Astrocyte (in vitro differentiated cells and primary cell): ENCODE data around the gene ACMSD. TPM values are rescaled to one million over a fixed set of nuclear protein-coding genes. Genes with fewer than 3 reads are reported as not detected.
A peak's percentile ranks its signal among the peaks of the same experiment; 100 is the strongest.
"Not testable (repeated sequence)": the region's sequence is repeated elsewhere in the genome, so short reads cannot be mapped to it uniquely, and the experiment has no call there.

ENCODE experiments used
- DNase-seq: peaks from one replicate; pipeline ENCODE4 v3.0.0-alpha.2; 2010; ENCODE audit warnings: low read depth
- FAIRE-seq: peaks from 2 replicates; lab custom pipeline; 2011; peaks lifted over from hg19 to GRCh38; lab: Jason Lieb, UNC
- H2AFZ ChIP-seq: 2 replicates; pipeline ENCODE4 v1.6.0; 2012; ENCODE audit warnings: low read depth, low read length, inconsistent platforms
- H3K27ac ChIP-seq: 2 replicates; pipeline ENCODE4 v1.5.1; 2011; ENCODE audit warnings: low read depth, low read length, inconsistent platforms
- H3K27me3 ChIP-seq: 2 replicates; pipeline ENCODE4 v1.6.0; 2011; ENCODE audit warnings: low read length, inconsistent platforms; ENCODE audit not compliant: insufficient read depth
- H3K36me3 ChIP-seq: 2 replicates; pipeline ENCODE4 v1.5.1; 2011; ENCODE audit warnings: low read length, inconsistent platforms; ENCODE audit not compliant: insufficient read depth
- H3K4me1 ChIP-seq: 2 replicates; pipeline ENCODE4 v1.5.1; 2011; ENCODE audit warnings: low read length, inconsistent platforms; ENCODE audit not compliant: insufficient read depth
- H3K4me2 ChIP-seq: 2 replicates; pipeline ENCODE4 v1.6.0; 2012; ENCODE audit warnings: low read length, inconsistent platforms
- H3K4me3 ChIP-seq: 2 replicates; pipeline ENCODE4 v1.5.1; 2011; ENCODE audit warnings: low read depth, mild to moderate bottlenecking, low read length, inconsistent platforms; ENCODE audit not compliant: insufficient read depth
- H3K79me2 ChIP-seq: 2 replicates; pipeline ENCODE4 v1.6.0; 2012; ENCODE audit warnings: mild to moderate bottlenecking, low read length, inconsistent platforms; ENCODE audit not compliant: insufficient read depth
- H3K9ac ChIP-seq: 2 replicates; pipeline ENCODE4 v1.6.0; 2012; ENCODE audit warnings: mild to moderate bottlenecking, low read length, inconsistent platforms
- H3K9me3 ChIP-seq: 2 replicates; pipeline ENCODE4 v1.5.1; 2012; ENCODE audit warnings: low read depth, mild to moderate bottlenecking, low read length, inconsistent platforms; ENCODE audit not compliant: insufficient read depth
- H4K20me1 ChIP-seq: 2 replicates; pipeline ENCODE4 v1.6.0; 2012; ENCODE audit warnings: low read length, inconsistent platforms; ENCODE audit not compliant: insufficient read depth
- H3K27ac Mint-ChIP-seq: one replicate; pipeline ENCODE4 v1.8.0; 2021; ENCODE audit warnings: mild to moderate bottlenecking, mixed read lengths; ENCODE audit not compliant: unreplicated experiment
- H3K27me3 Mint-ChIP-seq: one replicate; pipeline ENCODE4 v1.8.0; 2021; ENCODE audit warnings: low read depth, mixed read lengths; ENCODE audit not compliant: unreplicated experiment
- H3K36me3 Mint-ChIP-seq: one replicate; pipeline ENCODE4 v1.8.0; 2021; ENCODE audit warnings: low read depth, mixed read lengths; ENCODE audit not compliant: unreplicated experiment
- H3K4me1 Mint-ChIP-seq: one replicate; pipeline ENCODE4 v1.8.0; 2021; ENCODE audit warnings: low read depth, mixed read lengths; ENCODE audit not compliant: unreplicated experiment
- H3K4me3 Mint-ChIP-seq: one replicate; pipeline ENCODE4 v1.8.0; 2021; ENCODE audit warnings: mild to moderate bottlenecking, moderate library complexity, mixed read lengths; ENCODE audit not compliant: unreplicated experiment
- H3K9me3 Mint-ChIP-seq: one replicate; pipeline ENCODE4 v1.8.0; 2021; ENCODE audit warnings: mild to moderate bottlenecking, mixed read lengths; ENCODE audit not compliant: unreplicated experiment
- EZH2 ChIP-seq: IDR thresholded peaks from 2 replicates; pipeline ENCODE4 v1.6.1; 2012; ENCODE audit warnings: mild to moderate bottlenecking, low read length, inconsistent platforms; ENCODE audit not compliant: insufficient read depth
- total RNA-seq: library from RNA; stranded (reverse); gene quantifications from 2 replicates; pipeline ENCODE4 v1.2.1, GENCODE V29; 2021
- TF ChIP-seq, protein P1 (sequence below): IDR thresholded peaks from 2 replicates; pipeline ENCODE4 v1.5.1; 2011; ENCODE audit warnings: low read depth, mild to moderate bottlenecking, inconsistent platforms, low read length, moderate library complexity; ENCODE audit not compliant: insufficient read depth

The ACMSD gene
- total RNA-seq, 1 donor from 2014 or later: not detected

- Mint-ChIP-seq H3K27me3 (no peaks in the 10 kb centered on the region), H3K9me3 (no peaks in the 10 kb centered on the region), H3K4me3 (no peak overlapping the region), H3K4me1 (peaks cover 3% of the 10 kb centered on the region), H3K36me3 (no peaks in the 10 kb centered on the region), H3K27ac (no peak overlapping the region)
- no peaks in the 10 kb centered on the region for H4K20me1 ChIP-seq
- H3K79me2 ChIP-seq: no peaks in the 10 kb centered on the region
- no peak overlapping the region for H3K4me3 ChIP-seq
- no peaks in the 10 kb centered on the region for H3K36me3 ChIP-seq
- H3K4me2 ChIP-seq: no peak overlapping the region
- H2AFZ ChIP-seq: no peak overlapping the region
- H3K27me3 ChIP-seq: no peaks in the 10 kb centered on the region
- FAIRE-seq (no peak), DNase-seq (peak; percentile 59)
- H3K4me1 ChIP-seq: no peaks in the 10 kb centered on the region
- no peak overlapping the region for H3K9ac ChIP-seq
- TF ChIP-seq, protein P1, sequence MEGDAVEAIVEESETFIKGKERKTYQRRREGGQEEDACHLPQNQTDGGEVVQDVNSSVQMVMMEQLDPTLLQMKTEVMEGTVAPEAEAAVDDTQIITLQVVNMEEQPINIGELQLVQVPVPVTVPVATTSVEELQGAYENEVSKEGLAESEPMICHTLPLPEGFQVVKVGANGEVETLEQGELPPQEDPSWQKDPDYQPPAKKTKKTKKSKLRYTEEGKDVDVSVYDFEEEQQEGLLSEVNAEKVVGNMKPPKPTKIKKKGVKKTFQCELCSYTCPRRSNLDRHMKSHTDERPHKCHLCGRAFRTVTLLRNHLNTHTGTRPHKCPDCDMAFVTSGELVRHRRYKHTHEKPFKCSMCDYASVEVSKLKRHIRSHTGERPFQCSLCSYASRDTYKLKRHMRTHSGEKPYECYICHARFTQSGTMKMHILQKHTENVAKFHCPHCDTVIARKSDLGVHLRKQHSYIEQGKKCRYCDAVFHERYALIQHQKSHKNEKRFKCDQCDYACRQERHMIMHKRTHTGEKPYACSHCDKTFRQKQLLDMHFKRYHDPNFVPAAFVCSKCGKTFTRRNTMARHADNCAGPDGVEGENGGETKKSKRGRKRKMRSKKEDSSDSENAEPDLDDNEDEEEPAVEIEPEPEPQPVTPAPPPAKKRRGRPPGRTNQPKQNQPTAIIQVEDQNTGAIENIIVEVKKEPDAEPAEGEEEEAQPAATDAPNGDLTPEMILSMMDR: no peak
- no peak for TF ChIP-seq EZH2
- H3K9me3 ChIP-seq: no peaks in the 10 kb centered on the region
- H3K27ac ChIP-seq: no peak overlapping the region
Observed at GRCh38 chr2:134900151-134900550, 61.7 kb downstream of the ACMSD start.

- H3K27ac ChIP-seq, H3K9me3 ChIP-seq, H3K4me3 ChIP-seq, H3K36me3 ChIP-seq, H3K9me3 Mint-ChIP-seq, H3K36me3 Mint-ChIP-seq, H2AFZ ChIP-seq, H3K27me3 ChIP-seq, H3K4me2 ChIP-seq, H3K9ac ChIP-seq, FAIRE-seq, H3K4me1 ChIP-seq, H3K4me1 Mint-ChIP-seq, H3K79me2 ChIP-seq, DNase-seq, H3K27me3 Mint-ChIP-seq, H3K4me3 Mint-ChIP-seq, H3K27ac Mint-ChIP-seq, H4K20me1 ChIP-seq: not testable (repeated sequence)
Observed at GRCh38 chr2:134903701-134904100, 65.3 kb downstream of the ACMSD start.

DNA sequence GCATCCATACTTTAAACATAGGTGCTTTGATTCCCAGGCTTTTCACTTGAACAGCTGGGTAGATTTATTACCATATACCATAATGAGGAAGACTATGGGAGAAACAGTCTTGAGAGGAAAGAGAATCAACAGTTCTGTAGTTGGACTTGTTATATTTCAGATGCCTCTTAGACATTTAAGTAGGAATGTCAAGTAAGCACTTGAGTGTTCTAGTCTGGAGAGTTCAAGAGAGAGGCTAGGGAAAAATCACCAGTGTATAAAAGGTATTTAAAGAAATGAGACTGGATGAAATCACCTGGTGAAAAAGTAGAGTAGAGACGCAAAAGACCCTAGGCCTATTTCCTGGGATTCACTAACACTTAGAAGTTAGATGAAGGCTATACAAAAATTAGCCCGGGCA, 66.8 kb downstream of the ACMSD start:
- FAIRE-seq (no peak), DNase-seq (no peak)
- Histone ChIP-seq H2AFZ (no peak overlapping the region), H3K9ac (no peak overlapping the region), H3K9me3 (no peaks in the 10 kb centered on the region), H4K20me1 (no peaks in the 10 kb centered on the region), H3K4me1 (no peaks in the 10 kb centered on the region), H3K27me3 (no peaks in the 10 kb centered on the region), H3K27ac (no peak overlapping the region), H3K36me3 (no peaks in the 10 kb centered on the region), H3K79me2 (no peaks in the 10 kb centered on the region), H3K4me3 (no peak overlapping the region), H3K4me2 (no peak overlapping the region)
- Mint-ChIP-seq H3K4me1 (peaks cover 3% of the 10 kb centered on the region), H3K9me3 (peaks cover 2% of the 10 kb centered on the region), H3K36me3 (no peaks in the 10 kb centered on the region), H3K4me3 (no peak overlapping the region), H3K27me3 (no peaks in the 10 kb centered on the region), H3K27ac (no peak overlapping the region)
- TF ChIP-seq, protein P1: no peak
- TF ChIP-seq EZH2: no peak
